Thyroid gland (tissue), 4 donors: ENCODE results near the gene MON1A. TPM values are rescaled to one million over a fixed set of nuclear protein-coding genes. Genes with fewer than 3 reads are reported as not detected.
"Not testable (repeated sequence)": the region's sequence is repeated elsewhere in the genome, so short reads cannot be mapped to it uniquely, and the experiment has no call there.

Experiments
- DNase-seq, 2 donors: peaks; one replicate each; pipeline ENCODE4 v3.0.0-alpha.2; 2019
- H3K27ac ChIP-seq, 3 donors: fragments of 200-600 bp; sonication (generic); 1 replicate in 2 of 3; 2 replicates in 1 of 3; pipeline ENCODE4 v1.5.1; 2016 to 2019; ENCODE audit warnings: mild to moderate bottlenecking in 1 of 3, moderate library complexity in 1 of 3
- H3K27me3 ChIP-seq: fragments of 200-600 bp; sonication (generic); one replicate; pipeline ENCODE4 v1.5.1; 2019
- H3K36me3 ChIP-seq, 2 donors: fragments of 200-600 bp; sonication (generic); one replicate each; pipeline ENCODE4 v1.5.1; 2016 to 2019
- H3K4me1 ChIP-seq, 2 donors: fragments of 200-600 bp; sonication (generic); one replicate each; pipeline ENCODE4 v1.5.1; 2017 to 2019
- H3K4me3 ChIP-seq, 3 donors: fragments of 200-600 bp; sonication (generic); replicated peaks in 1 of 3; 1 replicate in 2 of 3; 2 replicates in 1 of 3; pipeline ENCODE4 v1.5.1; 2016; ENCODE audit warnings: mild to moderate bottlenecking in 1 of 3
- H3K9me3 ChIP-seq: fragments of 200-600 bp; sonication (generic); one replicate; pipeline ENCODE4 v1.5.1; 2017
- CTCF ChIP-seq, 6 experiments: fragments of 200-600 bp in 3 of 6; fragments of 450-650 bp in 3 of 6; sonication (generic) in 3 of 6; IDR thresholded peaks; one replicate each; pipeline ENCODE4 v1.5.1; 2016 to 2019; ENCODE audit warnings: antibody characterized with exemption in 6 of 6, mild to moderate bottlenecking in 2 of 6, inconsistent platforms in 1 of 6, moderate library complexity in 1 of 6
- POLR2A ChIP-seq, 2 donors: fragments of 450-650 bp; IDR thresholded peaks; one replicate each; pipeline ENCODE4 v1.6.1; 2017; ENCODE audit warnings: antibody characterized with exemption in 2 of 2, mild to moderate bottlenecking in 2 of 2, moderate library complexity in 1 of 2
- WGBS, 2 donors: methylation state at CpG; one replicate each; pipeline ENCODE4 v1.1.5; 2017; 5-methylcytosine and 5-hydroxymethylcytosine counted together
- intact Hi-C: fragments of 100-400 bp; cut with DNase I; formaldehyde crosslinking; loops from one replicate; pipeline ENCODE4 v1.15.1; 2023
- total RNA-seq, 4 donors: library from RNA; depleted of rRNA; stranded (reverse); fragments of >200 nt; gene quantifications; one replicate each; pipeline ENCODE4 v1.2.3, GENCODE V29; 2016

Gene MON1A
- total RNA-seq, 4 donors from 2014 or later = 12.1 to 19.9 (median 18.7) TPM

DNA sequence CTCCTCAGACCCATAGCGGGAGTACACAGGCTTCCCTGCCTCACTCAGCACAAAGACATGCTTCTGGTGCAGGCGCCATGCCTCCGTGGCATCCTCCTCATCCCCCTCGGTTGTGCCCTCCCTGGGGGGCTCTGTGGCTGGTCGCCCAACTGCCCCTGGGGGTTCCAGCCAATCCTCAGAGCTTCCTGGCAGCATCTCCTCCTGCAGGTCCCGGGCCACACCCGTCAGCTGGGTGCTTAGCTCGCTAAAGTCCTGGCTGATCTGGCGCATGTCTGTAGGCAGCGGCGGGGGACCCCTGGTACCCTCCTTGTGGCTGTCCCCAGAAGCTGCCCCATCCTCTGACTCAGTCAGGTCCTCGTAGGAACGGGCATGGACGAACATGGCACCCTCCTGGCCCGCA is 18.0 kb downstream of the MON1A start:
- Histone ChIP-seq H3K4me1 (peaks cover 0 to under 1% of the 10 kb centered on the region in 2 donors), H3K27ac (no peak overlapping the region), H3K4me3 (no peak overlapping the region), H3K36me3 (peaks cover 3 to 8% of the 10 kb centered on the region in 2 donors), H3K27me3 (no peaks in the 10 kb centered on the region), H3K9me3 (no peaks in the 10 kb centered on the region)
- DNase-seq = no peak
- no peak for TF ChIP-seq CTCF (IDR thresholded peaks at IDR 0.05)
- TF ChIP-seq POLR2A (IDR thresholded peaks at IDR 0.05) = no peak
- 90 to 96% methylated on average over 8 to 10 of the region's 15 CpGs for WGBS, 2 donors
- intact Hi-C loops = no loop called here

GRCh38 chr3:49911124-49911420 is 18.5 kb downstream of the MON1A start:
- H3K4me3 ChIP-seq = no peak overlapping the region
- no peak overlapping the region for H3K27ac ChIP-seq
- no peak for DNase-seq
- no peaks in the 10 kb centered on the region for H3K27me3 ChIP-seq
- WGBS, 2 donors = 88 to 100% methylated on average over 2 of the region's 2 CpGs
- peaks cover 3 to 8% of the 10 kb centered on the region in 2 donors for H3K36me3 ChIP-seq
- intact Hi-C loops = no loop called here
- H3K9me3 ChIP-seq = no peaks in the 10 kb centered on the region
- no peak for TF ChIP-seq POLR2A (IDR thresholded peaks at IDR 0.05)
- peaks cover 1 to 6% of the 10 kb centered on the region in 2 donors for H3K4me1 ChIP-seq

DNA sequence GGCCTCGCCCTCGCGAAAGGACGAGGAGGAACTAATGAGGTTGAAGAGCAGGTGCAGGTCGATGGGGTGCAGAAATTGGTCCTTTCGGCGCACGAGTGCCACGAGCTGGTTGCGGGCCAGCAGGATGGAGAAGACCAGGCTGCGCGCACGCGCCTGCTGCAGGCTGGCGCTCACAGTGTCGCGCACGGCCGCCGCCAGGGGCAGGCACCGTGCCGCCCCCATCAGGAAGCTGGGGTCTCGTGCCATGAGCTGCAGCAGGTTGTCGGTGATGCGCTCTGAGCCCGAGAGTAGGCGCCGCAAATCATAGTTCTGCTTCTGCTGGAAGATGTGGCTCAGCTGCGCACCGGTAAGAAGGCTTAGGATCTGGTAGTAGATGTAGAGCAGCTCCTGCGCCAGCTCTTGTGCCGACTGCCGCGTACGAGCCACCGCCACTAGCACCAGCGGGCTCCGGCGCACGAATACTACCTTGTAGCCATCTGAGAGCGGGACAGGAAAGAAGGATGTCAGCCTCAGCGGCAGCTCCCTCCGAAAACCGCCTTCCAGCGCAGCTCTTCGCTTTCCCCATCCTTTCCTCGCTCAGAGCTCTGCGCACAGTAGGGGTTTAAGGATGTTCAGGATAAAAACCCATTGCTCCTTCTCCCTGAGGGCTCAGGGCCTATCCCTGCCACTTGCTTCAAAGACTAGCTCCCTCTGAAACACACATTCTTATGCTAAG is 19.0 kb downstream of the MON1A start:
- no peaks in the 10 kb centered on the region for H3K9me3 ChIP-seq
- H3K4me3 ChIP-seq = no peak overlapping the region
- no peak overlapping the region for H3K27ac ChIP-seq
- H3K36me3 ChIP-seq = peaks cover 3 to 8% of the 10 kb centered on the region in 2 donors
- 80 to 85% methylated on average over 38 to 44 of the region's 48 CpGs for WGBS, 2 donors
- H3K4me1 ChIP-seq = peaks cover 5 to 11% of the 10 kb centered on the region in 2 donors
- intact Hi-C loops = no loop called here
- H3K27me3 ChIP-seq = no peaks in the 10 kb centered on the region
- TF ChIP-seq POLR2A (IDR thresholded peaks at IDR 0.05) (no peak), CTCF (IDR thresholded peaks at IDR 0.05) (no peak)
- DNase-seq = no peak

- H3K36me3 ChIP-seq = peaks cover 3 to 8% of the 10 kb centered on the region in 2 donors
- intact Hi-C loops = loop anchor here (10.0 kb wide), 1 partner anchor 204 kb away; no protein-coding TSS in a partner anchor
- H3K27me3 ChIP-seq = no peaks in the 10 kb centered on the region
- peaks cover 5 to 25% of the 10 kb centered on the region in 2 donors for H3K4me1 ChIP-seq
- no peak overlapping the region for H3K4me3 ChIP-seq
- H3K27ac ChIP-seq = no peak overlapping the region
- no peak for TF ChIP-seq POLR2A (IDR thresholded peaks at IDR 0.05)
- no peak for TF ChIP-seq CTCF (IDR thresholded peaks at IDR 0.05)
- 97% methylated on average over 12 to 14 of the region's 14 CpGs for WGBS, 2 donors
- no peak for DNase-seq
- no peaks in the 10 kb centered on the region for H3K9me3 ChIP-seq
Observed at GRCh38 chr3:49908373-49909199, 21.0 kb downstream of the MON1A start.

DNA sequence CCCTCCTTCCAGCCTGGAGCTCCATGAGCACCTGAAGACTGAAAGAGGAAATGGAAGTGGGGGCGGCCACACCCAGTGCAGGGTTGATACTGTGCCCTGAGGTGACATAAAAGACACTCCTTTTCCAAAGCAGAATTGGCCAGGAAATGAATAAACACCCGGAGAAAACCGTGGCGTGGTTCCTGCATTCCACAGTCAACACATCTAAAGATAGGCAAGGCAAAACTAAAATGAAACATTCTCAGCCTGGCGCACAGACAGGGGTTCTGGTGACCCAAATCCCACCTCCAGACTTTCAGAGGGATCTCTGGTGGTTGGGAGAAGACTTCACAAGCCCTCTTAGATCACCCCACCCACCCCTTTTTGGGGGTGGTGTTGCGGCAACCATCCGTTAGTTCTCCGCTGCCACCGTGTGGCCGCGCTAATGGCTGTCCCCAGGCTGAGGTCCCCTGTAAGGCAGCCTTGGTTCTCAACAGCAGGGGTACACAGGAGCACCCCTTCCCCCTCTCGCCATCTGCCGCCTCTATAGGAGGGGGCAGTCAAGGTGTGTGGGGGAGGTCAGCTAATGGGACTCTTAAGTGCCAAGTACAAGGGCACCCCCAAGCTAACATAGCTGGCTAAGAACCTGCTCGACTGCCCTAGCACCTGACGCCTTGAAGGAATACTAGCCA is 23.4 kb downstream of the MON1A start:
- Histone ChIP-seq H3K9me3 (no peaks in the 10 kb centered on the region), H3K27me3 (no peaks in the 10 kb centered on the region), H3K4me3 (no peak overlapping the region), H3K27ac (peak overlapping the region; percentile 5 to 58 (median 33)), H3K4me1 (peaks cover 6 to 37% of the 10 kb centered on the region in 2 donors), H3K36me3 (peaks cover 3 to 8% of the 10 kb centered on the region in 2 donors)
- TF ChIP-seq POLR2A (IDR thresholded peaks at IDR 0.05) (no peak), CTCF (IDR thresholded peaks at IDR 0.05) (peak; percentile 36 to 74 (median 67))
- WGBS, 2 donors = 6 to 7% methylated on average over 13 to 14 of the region's 15 CpGs
- DNase-seq = peak; percentile 51 to 52
- intact Hi-C loops = loop anchor here (10.0 kb wide), 1 partner anchor 201 kb away; no protein-coding TSS in a partner anchor

DNA sequence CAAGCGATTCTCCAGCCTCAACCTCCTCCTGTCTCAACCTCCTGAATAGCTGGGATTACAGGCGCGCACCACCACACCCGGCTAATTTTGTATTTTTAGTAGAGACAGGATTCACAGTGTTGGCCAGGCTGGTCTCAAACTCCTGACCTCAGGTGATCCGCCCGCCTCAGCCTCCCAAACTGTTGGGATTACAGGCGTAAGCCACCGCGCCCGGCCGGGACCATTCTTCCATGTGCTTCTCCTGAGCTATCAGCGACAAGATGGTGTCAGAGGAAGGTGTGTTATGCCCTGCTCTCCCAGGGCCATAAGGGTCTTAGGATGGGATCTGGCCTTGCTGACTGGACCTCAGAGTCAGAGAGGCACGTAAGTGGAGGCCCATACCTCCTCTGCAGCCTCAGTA is 25.2 kb downstream of the MON1A start:
- not testable (repeated sequence) for DNase-seq, H3K4me3 ChIP-seq, H3K36me3 ChIP-seq, H3K9me3 ChIP-seq, H3K27me3 ChIP-seq
- H3K4me1 ChIP-seq = peaks cover 18 to 51% of the 10 kb centered on the region in 2 donors
- H3K27ac ChIP-seq = peak overlapping the region in 1 of 3 donors; percentile 54
- 97% methylated on average over 7 to 13 of the region's 13 CpGs for WGBS, 2 donors
- intact Hi-C loops = loop anchor here (5.0 to 10.0 kb wide), 2 partner anchors 102 to 200 kb away; partner anchors contain the start of gene INKA1
